Stimulated activated naive CD8-positive, alpha-beta T cell treated with anti-CD3 and anti-CD28 coated beads, Interleukin-15, amount 100 ng/mL, for 72 hours (primary cell): ENCODE data around the gene ZEB2.

Source experiments
- ATAC-seq: fragments of 150-1000 bp; cut with Tn5 transposase; 2 replicates; pipeline ENCODE4 v1.10.0; 2021; ENCODE audit warnings: mild to moderate bottlenecking, moderate library complexity
- DNase-seq, 2 donors: peaks; one replicate each; pipeline ENCODE4 v3.0.0; 2021 to 2022
- H3K27ac Mint-ChIP-seq, 2 donors: one replicate each; pipeline ENCODE4 v1.8.0; 2022; ENCODE audit warnings: mild to moderate bottlenecking in 2 of 2, mixed read lengths in 2 of 2, moderate library complexity in 2 of 2
- H3K27me3 Mint-ChIP-seq: one replicate; pipeline ENCODE4 v1.8.0; 2022; ENCODE audit warnings: mixed read lengths
- H3K4me1 Mint-ChIP-seq: one replicate; pipeline ENCODE4 v1.8.0; 2022; ENCODE audit warnings: mild to moderate bottlenecking, mixed read lengths
- H3K4me3 Mint-ChIP-seq, 2 donors: one replicate each; pipeline ENCODE4 v1.8.0; 2022; ENCODE audit warnings: mild to moderate bottlenecking in 2 of 2, mixed read lengths in 2 of 2, moderate library complexity in 1 of 2
- H3K9me3 Mint-ChIP-seq, 2 donors: one replicate each; pipeline ENCODE4 v1.8.0; 2022; ENCODE audit warnings: mixed read lengths in 2 of 2

ZEB2 gene

DNA sequence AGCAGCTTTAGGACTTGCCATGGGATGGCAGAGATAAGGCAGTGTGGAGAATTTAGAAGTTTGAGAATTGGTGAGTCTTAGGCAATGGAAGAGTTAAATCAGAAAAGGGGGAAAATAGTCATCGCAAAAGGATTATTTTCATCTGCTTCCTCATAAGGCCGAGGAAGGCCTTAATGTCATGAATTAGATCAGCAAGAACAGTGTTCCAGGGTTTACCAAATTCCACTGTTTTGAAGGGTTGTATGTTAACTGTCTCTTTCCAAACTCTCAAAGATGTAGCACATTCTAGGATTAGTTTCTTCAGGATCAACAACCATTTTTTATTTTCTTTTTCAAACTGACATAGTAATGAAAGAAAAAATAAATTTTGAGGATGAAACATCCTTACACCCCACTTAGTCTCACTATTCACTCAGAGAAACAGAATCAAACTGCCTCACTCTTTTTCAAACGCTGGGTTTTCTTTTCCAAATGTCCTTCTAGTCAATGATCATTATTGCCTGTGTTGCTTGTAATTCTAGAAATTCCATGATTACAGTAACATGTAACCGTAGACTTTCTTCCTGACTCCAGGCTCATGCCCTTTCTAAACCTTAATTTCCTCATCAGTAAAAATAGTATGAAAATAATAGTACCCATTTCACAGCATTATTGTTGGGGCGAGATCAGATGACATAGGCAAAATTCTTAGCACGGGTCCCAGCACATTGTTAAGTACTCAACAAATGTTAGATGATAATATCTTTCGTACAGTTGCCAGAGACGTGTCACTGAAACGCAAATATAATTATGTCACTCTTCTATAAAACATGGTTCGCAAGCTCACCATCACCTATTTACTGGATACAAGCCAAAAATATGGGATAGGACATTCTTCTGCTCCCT lies 23.6 kb downstream of the ZEB2 start:
- peaks cover 9% of the 10 kb centered on the region for H3K4me1 Mint-ChIP-seq
- ATAC-seq (no peak), DNase-seq (no peak)
- H3K27me3 Mint-ChIP-seq: no peaks in the 10 kb centered on the region
- no peaks in the 10 kb centered on the region for H3K9me3 Mint-ChIP-seq
- no peak overlapping the region for H3K27ac Mint-ChIP-seq
- H3K4me3 Mint-ChIP-seq: no peak overlapping the region

DNA sequence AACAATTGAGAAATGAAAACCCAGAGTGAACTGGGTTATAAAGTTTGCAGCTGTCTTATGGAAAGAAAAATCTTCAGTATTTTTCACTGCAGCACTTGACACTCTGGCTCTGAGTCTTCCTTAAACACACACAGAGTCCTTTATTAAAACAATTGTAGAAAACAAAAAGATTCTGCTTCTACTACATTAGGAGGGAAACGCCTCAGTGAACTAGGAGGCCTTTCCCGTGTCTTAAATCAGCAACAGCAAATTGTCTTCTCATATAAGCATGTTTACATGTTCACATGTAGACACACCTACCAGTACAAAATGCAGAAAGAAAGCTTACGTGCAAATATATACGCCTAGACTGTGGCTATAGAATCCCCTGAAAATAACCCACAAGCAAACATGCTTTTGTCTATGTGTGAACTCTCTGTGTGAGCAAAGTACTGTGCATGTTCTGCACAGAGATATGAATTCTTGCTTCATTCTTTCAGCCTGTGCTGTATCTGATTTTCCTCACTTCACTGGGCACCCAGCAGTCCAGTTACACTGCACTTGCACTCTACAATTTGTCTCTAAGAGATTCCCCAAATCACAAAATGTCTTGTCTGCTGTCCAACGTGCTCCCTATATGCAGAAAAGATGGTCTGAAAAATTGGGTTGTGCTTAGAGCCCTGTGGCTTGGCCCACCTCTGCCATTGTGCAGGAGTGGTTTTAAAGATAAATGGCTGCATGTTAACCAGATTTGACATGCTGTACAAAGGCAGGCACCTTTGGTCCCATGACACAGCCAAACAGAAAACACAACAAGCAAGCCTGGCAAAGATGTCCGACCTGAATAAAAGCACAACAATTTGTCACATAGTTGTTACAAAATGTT lies 24.5 kb downstream of the ZEB2 start:
- H3K4me1 Mint-ChIP-seq: peaks cover under 1% of the 10 kb centered on the region
- no peaks in the 10 kb centered on the region for H3K27me3 Mint-ChIP-seq

DNA sequence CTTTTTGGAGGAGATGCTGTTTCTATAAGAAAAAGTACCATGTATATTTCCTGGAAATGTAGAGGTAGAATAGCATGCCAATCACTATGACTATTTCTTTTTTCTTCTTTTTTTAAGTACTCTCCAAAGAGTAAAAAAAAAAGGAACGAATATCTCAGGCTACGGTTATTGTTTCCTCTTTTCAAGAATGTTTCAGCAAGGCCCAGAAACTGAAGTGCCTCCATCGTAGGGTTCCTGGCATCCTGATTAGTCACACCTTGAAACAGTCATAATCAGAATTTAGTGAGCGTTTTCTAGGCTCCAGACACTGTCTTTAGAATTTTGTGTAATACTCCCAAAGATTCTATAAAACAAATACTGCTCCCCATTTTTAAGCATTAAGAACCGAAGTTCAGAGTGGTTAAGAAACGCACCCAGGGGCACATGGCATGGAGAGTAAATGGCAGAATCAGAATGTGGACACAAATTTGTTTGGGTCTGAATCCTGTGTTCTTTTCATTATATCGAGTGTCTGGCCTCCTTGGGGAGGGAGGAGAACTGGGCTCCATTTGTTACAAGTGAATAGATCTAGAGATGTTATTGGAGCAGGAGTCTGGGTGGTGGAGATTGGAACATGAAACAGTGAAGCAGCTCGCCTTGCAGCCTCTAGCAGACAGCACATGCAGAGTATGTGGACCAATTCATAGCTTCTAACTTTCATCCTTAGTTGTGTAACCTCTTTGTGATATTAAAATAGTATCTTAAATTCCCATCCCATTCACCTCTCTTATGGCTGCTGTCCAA lies 26.7 kb downstream of the ZEB2 start:
- ATAC-seq (peak; percentile 48), DNase-seq (no peak)
- Mint-ChIP-seq H3K27ac (peak overlapping the region in 1 of 2 donors; percentile 54), H3K27me3 (no peaks in the 10 kb centered on the region), H3K9me3 (no peaks in the 10 kb centered on the region), H3K4me1 (peaks cover 9% of the 10 kb centered on the region), H3K4me3 (peak overlapping the region in 1 of 2 donors; percentile 11)

More for the DNA sequence above, 24.5 kb downstream of the ZEB2 start:
- Mint-ChIP-seq H3K27ac (no peak overlapping the region), H3K9me3 (no peaks in the 10 kb centered on the region), H3K4me3 (no peak overlapping the region)
- DNase-seq (no peak), ATAC-seq (no peak)

DNA sequence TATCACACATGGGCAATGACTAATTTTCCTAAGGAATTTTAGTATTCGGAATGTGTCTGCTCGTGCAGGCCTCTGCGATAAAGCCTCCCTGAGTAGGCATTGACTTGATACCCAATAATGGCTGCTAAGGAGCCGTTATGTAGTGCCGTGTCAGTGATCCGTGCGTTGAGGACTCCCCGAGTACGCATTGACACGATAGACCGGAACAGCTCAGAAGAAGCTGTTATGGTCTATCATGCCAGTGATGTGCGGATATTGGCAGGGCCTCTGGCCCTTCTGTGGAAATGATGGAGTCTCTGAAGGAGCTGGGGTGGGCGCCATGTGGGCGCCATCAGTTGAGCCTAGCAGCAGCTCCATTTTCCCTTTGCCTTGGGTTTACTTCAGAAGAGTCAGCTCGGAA lies 29.1 kb downstream of the ZEB2 start:
- Mint-ChIP-seq H3K4me3 (no peak overlapping the region), H3K4me1 (peaks cover 9% of the 10 kb centered on the region), H3K9me3 (no peaks in the 10 kb centered on the region), H3K27ac (no peak overlapping the region), H3K27me3 (no peaks in the 10 kb centered on the region)
- DNase-seq (no peak), ATAC-seq (no peak)

DNA sequence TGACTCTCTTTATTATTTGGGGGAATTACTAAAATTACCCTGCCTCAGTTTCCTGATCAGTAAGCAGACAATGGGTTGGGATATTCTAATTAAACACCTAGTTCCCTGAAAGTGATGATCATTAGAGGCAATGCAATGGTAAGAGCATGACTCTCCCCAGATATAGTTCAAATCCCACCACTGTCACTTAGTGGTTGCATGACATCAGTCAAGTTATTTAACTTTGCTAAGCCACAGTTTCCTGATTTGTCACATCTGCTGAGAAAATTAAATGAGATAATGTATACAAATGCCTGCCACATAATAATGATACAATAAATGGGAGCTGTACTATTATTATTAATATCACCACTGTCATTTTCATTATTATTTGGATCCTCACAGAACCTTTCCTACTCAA lies 29.9 kb downstream of the ZEB2 start:
- no peak overlapping the region for H3K27ac Mint-ChIP-seq
- ATAC-seq: peak; percentile 94

DNA sequence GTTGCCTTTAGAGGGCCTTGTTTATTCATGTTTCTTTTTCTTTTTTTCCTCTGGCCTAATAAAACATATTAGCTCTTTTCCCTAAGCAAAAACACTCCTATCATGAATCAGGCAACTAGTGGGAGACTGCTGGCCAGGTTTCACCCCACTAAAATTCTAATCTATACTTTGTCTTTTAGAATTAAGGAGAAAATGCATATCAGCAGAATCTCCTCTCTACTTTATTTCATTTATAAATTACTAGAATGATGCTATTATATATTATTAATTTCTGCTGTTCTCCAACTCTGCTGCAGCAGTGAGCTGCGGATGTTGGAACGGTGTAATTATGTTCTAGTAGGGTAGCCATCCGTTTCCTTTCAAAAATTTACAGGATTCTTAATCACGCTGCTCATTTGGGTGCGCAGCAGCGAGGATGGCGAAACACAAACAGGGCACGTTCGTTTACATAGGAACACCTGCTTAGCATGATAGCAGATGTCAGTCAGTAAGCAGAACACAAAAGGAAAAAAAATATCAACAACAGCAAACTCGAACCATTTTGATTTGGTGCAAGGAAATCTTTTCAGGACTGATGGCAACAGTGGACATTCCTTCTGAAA lies 30.5 kb downstream of the ZEB2 start:
- Mint-ChIP-seq H3K4me1 (peaks cover 9% of the 10 kb centered on the region), H3K4me3 (no peak overlapping the region), H3K9me3 (no peaks in the 10 kb centered on the region), H3K27me3 (no peaks in the 10 kb centered on the region), H3K27ac (no peak overlapping the region)
- ATAC-seq (no peak), DNase-seq (no peak)

More for the DNA sequence above, 29.9 kb downstream of the ZEB2 start:
- no peak for DNase-seq
- Mint-ChIP-seq H3K9me3 (no peaks in the 10 kb centered on the region), H3K27me3 (no peaks in the 10 kb centered on the region), H3K4me3 (no peak overlapping the region), H3K4me1 (peaks cover 9% of the 10 kb centered on the region)

DNA sequence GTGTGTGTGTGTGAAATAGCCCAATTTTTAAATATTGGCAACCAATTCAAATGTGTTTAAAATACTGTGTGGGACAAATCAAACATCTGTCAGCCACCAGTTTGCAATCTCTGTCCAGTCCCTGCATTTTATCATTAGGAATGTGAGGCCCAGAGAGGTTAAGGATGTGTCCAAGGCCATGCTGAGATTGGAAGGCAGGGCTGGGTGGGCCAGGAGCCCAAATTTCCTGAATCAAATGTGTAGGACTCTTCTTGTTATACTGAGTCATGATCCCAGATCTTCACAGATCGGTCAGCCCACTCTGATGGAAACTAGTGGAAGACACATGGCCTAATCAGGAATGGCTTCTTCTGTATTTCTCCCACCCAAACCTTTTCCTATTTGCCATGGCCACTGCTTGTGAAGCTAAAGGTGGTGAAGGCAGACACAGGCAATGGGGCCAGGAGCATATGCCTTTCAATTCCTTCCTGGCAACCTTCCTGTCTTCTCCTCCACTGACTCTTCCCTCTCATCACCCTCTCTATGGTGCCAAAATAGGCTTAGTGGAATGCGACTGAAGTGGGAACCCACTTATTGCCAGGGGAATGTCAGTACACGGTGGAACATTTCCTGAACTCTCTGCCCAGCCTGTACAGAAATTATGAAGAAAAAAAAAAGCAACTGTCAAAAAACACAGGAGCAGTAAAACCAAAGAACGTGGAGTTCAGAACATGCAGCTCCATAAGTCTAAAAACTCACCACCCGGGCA lies 35.5 kb downstream of the ZEB2 start:
- H3K9me3 Mint-ChIP-seq: no peaks in the 10 kb centered on the region
- no peak overlapping the region for H3K27ac Mint-ChIP-seq
- DNase-seq (no peak), ATAC-seq (no peak)
- no peaks in the 10 kb centered on the region for H3K4me1 Mint-ChIP-seq
- H3K4me3 Mint-ChIP-seq: no peak overlapping the region
- H3K27me3 Mint-ChIP-seq: no peaks in the 10 kb centered on the region

DNA sequence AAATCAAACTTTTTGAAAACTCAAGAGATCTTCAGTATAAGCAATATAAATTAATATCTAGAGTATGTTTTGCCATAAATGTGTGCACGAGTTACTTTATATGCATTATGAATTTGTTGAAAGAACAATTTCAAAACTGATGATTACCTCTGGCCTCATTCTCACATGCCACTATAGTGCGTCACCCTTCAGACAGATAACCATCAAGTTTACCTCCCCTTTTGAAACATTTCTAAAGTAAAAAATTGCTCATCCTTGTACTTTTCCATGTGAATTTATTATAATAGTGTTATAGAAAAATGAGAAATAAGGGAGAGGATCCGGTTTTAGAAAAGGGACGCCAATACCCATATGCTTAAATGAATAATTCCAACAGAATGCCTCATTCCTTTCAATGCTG lies 38.3 kb downstream of the ZEB2 start:
- Mint-ChIP-seq H3K4me3 (no peak overlapping the region), H3K4me1 (no peaks in the 10 kb centered on the region), H3K27me3 (no peaks in the 10 kb centered on the region), H3K9me3 (no peaks in the 10 kb centered on the region), H3K27ac (no peak overlapping the region)
- ATAC-seq (no peak), DNase-seq (no peak)

DNA sequence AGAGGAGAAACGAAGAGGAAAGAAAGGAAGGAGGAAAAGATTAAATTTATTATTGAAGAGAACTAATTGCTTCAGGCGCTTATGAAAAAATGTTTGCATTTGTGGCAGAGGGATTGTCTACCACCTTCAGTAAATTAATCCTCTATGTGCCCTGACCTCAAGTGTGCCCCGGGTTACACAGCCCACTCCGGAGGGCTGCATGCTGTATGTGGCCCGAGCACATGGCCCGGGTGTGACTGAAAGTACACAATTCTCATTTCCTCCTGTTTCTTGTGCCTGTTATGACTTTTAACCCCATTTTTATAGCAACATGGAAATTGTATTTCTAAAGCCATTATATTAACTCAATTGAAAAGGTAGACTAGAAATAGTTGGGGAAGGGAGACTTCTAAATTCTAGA lies 38.8 kb downstream of the ZEB2 start:
- H3K9me3 Mint-ChIP-seq: no peaks in the 10 kb centered on the region
- no peaks in the 10 kb centered on the region for H3K27me3 Mint-ChIP-seq
- no peak overlapping the region for H3K27ac Mint-ChIP-seq
- ATAC-seq (no peak), DNase-seq (no peak)
- H3K4me1 Mint-ChIP-seq: no peaks in the 10 kb centered on the region
- no peak overlapping the region for H3K4me3 Mint-ChIP-seq

DNA sequence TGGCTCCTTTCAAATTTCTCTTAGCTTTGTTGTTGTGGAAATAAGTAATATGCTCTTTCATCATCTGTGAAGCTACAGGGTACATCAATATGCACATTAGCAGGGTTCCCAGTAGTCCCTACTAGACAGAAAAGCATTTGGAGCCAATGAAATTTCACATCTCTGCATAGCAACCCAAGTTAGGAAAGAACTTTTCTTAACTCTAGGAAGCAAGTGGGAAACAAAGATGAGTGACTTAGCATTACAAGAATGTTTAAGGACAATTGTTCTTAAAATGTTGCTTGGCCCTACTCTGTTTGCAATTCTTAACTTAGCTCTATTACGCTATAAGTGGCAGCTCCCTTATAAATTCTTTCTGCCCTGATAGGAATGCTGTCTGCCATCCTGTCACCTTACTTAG lies 39.6 kb downstream of the ZEB2 start:
- H3K4me3 Mint-ChIP-seq: no peak overlapping the region
- no peak overlapping the region for H3K27ac Mint-ChIP-seq
- H3K9me3 Mint-ChIP-seq: no peaks in the 10 kb centered on the region
- ATAC-seq: no peak
- DNase-seq: no peak
- H3K27me3 Mint-ChIP-seq: no peaks in the 10 kb centered on the region
- H3K4me1 Mint-ChIP-seq: no peaks in the 10 kb centered on the region

DNA sequence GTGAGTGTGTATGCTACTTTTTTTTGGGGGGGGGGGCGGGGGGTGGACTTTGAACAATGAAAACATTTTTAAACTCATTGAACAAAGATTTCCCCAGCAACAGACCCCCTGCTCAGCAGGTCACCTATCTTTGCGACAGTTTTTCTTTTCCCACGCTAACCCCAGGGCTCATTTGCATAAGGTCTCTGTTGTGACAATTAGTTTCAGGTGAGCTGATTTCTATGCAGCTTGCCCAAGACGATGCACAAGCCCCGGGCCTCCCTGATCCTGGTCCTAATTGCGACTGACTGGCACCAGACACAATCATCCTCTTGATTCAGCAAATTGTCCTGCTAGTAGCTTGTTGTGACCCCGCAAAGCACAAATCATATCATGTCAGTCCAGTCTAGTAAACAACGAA lies 40.3 kb downstream of the ZEB2 start:
- H3K27ac Mint-ChIP-seq: no peak overlapping the region
- no peak overlapping the region for H3K4me3 Mint-ChIP-seq
- no peaks in the 10 kb centered on the region for H3K27me3 Mint-ChIP-seq
- no peaks in the 10 kb centered on the region for H3K4me1 Mint-ChIP-seq
- DNase-seq: no peak
- ATAC-seq: no peak
- no peaks in the 10 kb centered on the region for H3K9me3 Mint-ChIP-seq

DNA sequence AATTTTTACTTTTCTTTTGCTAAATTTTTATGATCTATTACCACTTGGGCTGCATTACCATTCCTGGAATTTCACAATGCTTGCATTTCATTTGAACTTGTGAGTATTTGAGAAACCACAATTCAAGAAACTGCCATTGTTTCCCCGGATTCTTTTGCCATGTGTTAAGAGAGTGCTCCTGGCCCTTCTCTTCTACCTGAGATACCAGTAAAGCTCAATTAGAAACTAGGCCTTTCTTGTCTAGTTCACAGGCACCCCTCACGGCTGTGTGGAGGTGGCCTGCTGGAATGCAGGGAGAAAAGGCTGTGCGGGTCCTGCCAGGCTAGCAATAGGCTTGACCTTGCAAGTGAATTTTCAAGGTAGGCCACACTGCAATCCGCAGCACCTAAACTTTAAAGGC lies 40.8 kb downstream of the ZEB2 start:
- no peak for DNase-seq
- Mint-ChIP-seq H3K4me3 (no peak overlapping the region), H3K4me1 (no peaks in the 10 kb centered on the region), H3K27ac (no peak overlapping the region), H3K27me3 (no peaks in the 10 kb centered on the region), H3K9me3 (no peaks in the 10 kb centered on the region)
- no peak for ATAC-seq

DNA sequence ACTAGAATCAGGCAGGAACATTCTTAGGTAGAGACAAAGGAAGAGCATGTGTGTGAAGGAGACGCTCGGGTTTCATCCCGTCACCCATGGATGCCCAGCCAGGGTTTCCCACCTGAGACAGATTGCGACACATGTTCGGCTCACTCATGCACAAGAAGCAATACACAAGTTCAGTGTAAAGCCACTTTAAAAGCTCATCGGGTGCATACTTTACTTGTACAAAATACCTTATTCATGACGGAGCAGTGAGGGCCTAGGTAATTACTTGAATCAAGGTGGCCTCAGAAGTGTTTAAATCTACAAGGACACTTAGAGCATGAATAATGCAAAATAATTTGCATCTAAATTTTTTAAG lies 42.0 kb downstream of the ZEB2 start:
- Mint-ChIP-seq H3K4me3 (no peak overlapping the region), H3K9me3 (no peaks in the 10 kb centered on the region), H3K27me3 (no peaks in the 10 kb centered on the region), H3K4me1 (no peaks in the 10 kb centered on the region), H3K27ac (no peak overlapping the region)
- DNase-seq (no peak), ATAC-seq (no peak)

DNA sequence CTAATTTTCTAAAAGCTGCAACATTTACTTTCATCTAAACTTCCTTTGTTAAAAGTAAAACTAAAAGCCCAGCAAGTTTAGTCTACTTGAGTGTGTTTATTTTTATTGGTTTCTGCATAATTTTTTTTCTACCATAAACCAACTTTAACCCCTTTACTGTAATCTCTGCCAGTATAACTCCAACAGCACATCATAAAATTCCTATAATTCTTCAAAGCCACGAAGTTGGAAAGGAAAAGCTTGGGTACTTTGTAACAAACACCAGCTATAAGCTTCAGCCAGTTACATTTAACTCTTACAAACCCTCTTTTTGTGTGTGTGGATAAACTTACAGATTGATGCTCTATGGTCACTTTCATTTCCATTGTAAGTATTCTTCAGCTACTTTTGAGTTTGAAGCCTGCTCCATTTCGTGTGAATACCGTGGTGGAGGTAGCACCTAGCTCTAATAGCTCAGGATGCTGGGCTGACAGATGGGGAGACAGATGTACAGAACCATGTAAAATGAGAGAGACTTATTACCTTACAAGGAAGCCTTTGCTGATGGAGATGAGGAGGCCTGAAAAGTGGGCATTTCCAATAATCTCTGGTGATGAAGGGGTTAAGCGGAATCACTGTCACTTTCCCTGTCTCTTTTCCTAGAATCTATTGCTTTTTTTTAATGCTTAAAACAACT lies 42.5 kb downstream of the ZEB2 start:
- H3K4me3 Mint-ChIP-seq: no peak overlapping the region
- ATAC-seq (no peak), DNase-seq (no peak)
- no peaks in the 10 kb centered on the region for H3K27me3 Mint-ChIP-seq
- H3K4me1 Mint-ChIP-seq: no peaks in the 10 kb centered on the region
- H3K9me3 Mint-ChIP-seq: no peaks in the 10 kb centered on the region
- no peak overlapping the region for H3K27ac Mint-ChIP-seq
